ENCODE results near the gene TBCD. TPM values are rescaled to one million over a fixed set of nuclear protein-coding genes. Genes with fewer than 3 reads are reported as not detected.

The TBCD gene
- total RNA-seq, 2 experiments from 2014 or later = 87.8 to 145 TPM

GRCh38 chr17:82786427-82786826 lies 34.6 kb downstream of the TBCD start:
- DNase-seq (ENCODE audit: low spot score) = peak; percentile 48
- peaks cover 72% of the 10 kb centered on the region for H3K36me3 ChIP-seq (ENCODE audit: insufficient read depth, low read length)
- H2AFZ ChIP-seq (ENCODE audit: low read length) = no peak overlapping the region
- peaks cover 4% of the 10 kb centered on the region; the same call in 1 of the 2 replicates for H3K79me2 ChIP-seq (ENCODE audit: insufficient read depth, low read depth, low read length)
- POLR2A ChIA-PET = no interaction called here
- H4K20me1 ChIP-seq (ENCODE audit: insufficient read depth, low read length) = no peaks in the 10 kb centered on the region
- intact Hi-C loops (cut with micrococcal nuclease; ENCODE audit: unreplicated experiment) = no loop called here
- TF ChIP-seq, protein P1, sequence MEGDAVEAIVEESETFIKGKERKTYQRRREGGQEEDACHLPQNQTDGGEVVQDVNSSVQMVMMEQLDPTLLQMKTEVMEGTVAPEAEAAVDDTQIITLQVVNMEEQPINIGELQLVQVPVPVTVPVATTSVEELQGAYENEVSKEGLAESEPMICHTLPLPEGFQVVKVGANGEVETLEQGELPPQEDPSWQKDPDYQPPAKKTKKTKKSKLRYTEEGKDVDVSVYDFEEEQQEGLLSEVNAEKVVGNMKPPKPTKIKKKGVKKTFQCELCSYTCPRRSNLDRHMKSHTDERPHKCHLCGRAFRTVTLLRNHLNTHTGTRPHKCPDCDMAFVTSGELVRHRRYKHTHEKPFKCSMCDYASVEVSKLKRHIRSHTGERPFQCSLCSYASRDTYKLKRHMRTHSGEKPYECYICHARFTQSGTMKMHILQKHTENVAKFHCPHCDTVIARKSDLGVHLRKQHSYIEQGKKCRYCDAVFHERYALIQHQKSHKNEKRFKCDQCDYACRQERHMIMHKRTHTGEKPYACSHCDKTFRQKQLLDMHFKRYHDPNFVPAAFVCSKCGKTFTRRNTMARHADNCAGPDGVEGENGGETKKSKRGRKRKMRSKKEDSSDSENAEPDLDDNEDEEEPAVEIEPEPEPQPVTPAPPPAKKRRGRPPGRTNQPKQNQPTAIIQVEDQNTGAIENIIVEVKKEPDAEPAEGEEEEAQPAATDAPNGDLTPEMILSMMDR (conservative IDR thresholded peaks at IDR 0.05; ENCODE audit: low read length) = peak; percentile 61
- no peak for TF ChIP-seq EZH2phosphoT487 (IDR thresholded peaks at IDR 0.05; ENCODE audit: borderline replicate concordance, low read depth, low read length)
- H3K4me2 ChIP-seq (ENCODE audit: low read length) = peak overlapping the region; percentile 38
- CTCF ChIA-PET (ENCODE audit: unreplicated experiment) = interaction anchor here (1.0 kb wide), 1 partner anchor 99 kb away, joined by 5 read pairs; no protein-coding TSS in a partner anchor
- peaks cover 46% of the 10 kb centered on the region for H3K4me1 ChIP-seq (ENCODE audit: insufficient read depth, low read length, poor library complexity, severe bottlenecking)
- H3K9me3 ChIP-seq (ENCODE audit: low read length) = no peaks in the 10 kb centered on the region
- H3K4me3 ChIP-seq (ENCODE audit: low read depth, low read length, poor library complexity, severe bottlenecking) = no peak overlapping the region
- peak overlapping the region; percentile 34 for H3K27ac ChIP-seq (ENCODE audit: low read depth, low read length, poor library complexity, severe bottlenecking)
- no peaks in the 10 kb centered on the region for H3K9me2 ChIP-seq (ENCODE audit: insufficient read depth, low read length)
- BruUV-seq (replicated peaks) = no TSS peak

GRCh38 chr17:82787081-82787848 lies 35.4 kb downstream of the TBCD start:
- Histone ChIP-seq H3K4me2 (ENCODE audit: low read length) (peak overlapping the region; percentile 64), H3K4me3 (ENCODE audit: low read depth, low read length, poor library complexity, severe bottlenecking) (peak overlapping the region; percentile 16), H3K9me2 (ENCODE audit: insufficient read depth, low read length) (no peaks in the 10 kb centered on the region), H3K79me2 (ENCODE audit: insufficient read depth, low read depth, low read length) (peaks cover 4% of the 10 kb centered on the region; the same call in 1 of the 2 replicates), H2AFZ (ENCODE audit: low read length) (no peak overlapping the region), H3K9me3 (ENCODE audit: low read length) (no peaks in the 10 kb centered on the region), H3K36me3 (ENCODE audit: insufficient read depth, low read length) (peaks cover 68% of the 10 kb centered on the region), H3K4me1 (ENCODE audit: insufficient read depth, low read length, poor library complexity, severe bottlenecking) (peaks cover 39% of the 10 kb centered on the region), H3K27ac (ENCODE audit: low read depth, low read length, poor library complexity, severe bottlenecking) (peak overlapping the region; percentile 84), H4K20me1 (ENCODE audit: insufficient read depth, low read length) (no peaks in the 10 kb centered on the region)
- BruUV-seq (replicated peaks) = no TSS peak
- TF ChIP-seq, protein P1 (conservative IDR thresholded peaks at IDR 0.05; ENCODE audit: low read length) = no peak
- TF ChIP-seq EZH2phosphoT487 (IDR thresholded peaks at IDR 0.05; ENCODE audit: borderline replicate concordance, low read depth, low read length) = no peak
- ChIA-PET POLR2A (no interaction called here), CTCF (ENCODE audit: unreplicated experiment) (no interaction called here)
- DNase-seq (ENCODE audit: low spot score) = peak; percentile 97
- intact Hi-C loops (cut with micrococcal nuclease; ENCODE audit: unreplicated experiment) = loop anchor here (1.0 kb wide), 6 partner anchors 77 to 387 kb away; no protein-coding TSS in a partner anchor

All from OCI-LY7 (cell line).